H1 (cell line): ENCODE results near the gene ARHGAP23. TPM values are rescaled to one million over a fixed set of nuclear protein-coding genes. Genes with fewer than 3 reads are reported as not detected.

Experiments used
- CTCF ChIA-PET: fragments of 300-600 bp; sonication (Branson Sonifier 250); formaldehyde crosslinking; loops from one replicate; lab custom pipeline; 2021; ENCODE audit not compliant: partially characterized antibody; lab: Charles Lee
- POLR2A ChIA-PET: fragments of 300-600 bp; sonication (Branson Sonifier 250); formaldehyde crosslinking; loops from one replicate; lab custom pipeline; 2021; ENCODE audit warnings: inconsistent platforms; ENCODE audit not compliant: partially characterized antibody; lab: Charles Lee
- DNase-seq, 2 experiments: peaks; one replicate each; pipeline versions ENCODE4 v3.0.0 to v3.0.0-alpha.2; 2010 to 2022; ENCODE audit warnings: low spot score in 2 of 2, low read depth in 1 of 2, mixed read lengths in 1 of 2
- FAIRE-seq: peaks from 2 replicates; lab custom pipeline; 2011; peaks lifted over from hg19 to GRCh38; lab: Jason Lieb, UNC
- H2AFZ ChIP-seq: 2 replicates; pipeline ENCODE4 v1.8.1; 2012; ENCODE audit warnings: low read length, inconsistent platforms
- H2AK5ac ChIP-seq: 2 replicates; pipeline ENCODE4 v1.6.1; 2013; ENCODE audit warnings: low read depth, low read length
- H2BK120ac ChIP-seq: replicated peaks from 2 replicates; pipeline ENCODE3; 2013; ENCODE audit warnings: low read depth, low read length, inconsistent platforms
- H2BK12ac ChIP-seq: 2 replicates; pipeline ENCODE4 v1.6.1; 2013; ENCODE audit warnings: low read depth, low read length
- H2BK15ac ChIP-seq: 2 replicates; pipeline ENCODE4 v1.6.1; 2013; ENCODE audit warnings: low read length
- H2BK20ac ChIP-seq: 2 replicates; pipeline ENCODE4 v1.6.1; 2013; ENCODE audit warnings: low read length
- H2BK5ac ChIP-seq: 2 replicates; pipeline ENCODE4 v1.6.1; 2013; ENCODE audit warnings: low read depth, low read length
- H3K14ac ChIP-seq: 2 replicates; pipeline ENCODE4 v1.6.1; 2013; ENCODE audit warnings: inconsistent platforms; ENCODE audit not compliant: insufficient read length
- H3K18ac ChIP-seq: 2 replicates; pipeline ENCODE4 v1.6.1; 2013; ENCODE audit warnings: low read length; ENCODE audit errors: extremely low read depth
- H3K23ac ChIP-seq: 2 replicates; pipeline ENCODE4 v1.6.1; 2013; ENCODE audit warnings: inconsistent platforms; ENCODE audit not compliant: insufficient read length
- H3K23me2 ChIP-seq: 2 replicates; pipeline ENCODE4 v1.6.1; 2013; ENCODE audit warnings: low read depth, low read length
- H3K27ac ChIP-seq: 2 replicates; pipeline ENCODE4 v1.6.1; 2011; ENCODE audit warnings: low read depth, low read length, inconsistent platforms
- H3K27me3 ChIP-seq, 4 experiments: replicated peaks in 1 of 4; 1 replicate in 1 of 4; 2 replicates in 3 of 4; pipeline versions ENCODE4 v1.6.1 to v1.8.1; 2011 to 2013; ENCODE audit warnings: low read length in 3 of 4, mild to moderate bottlenecking in 3 of 4, inconsistent platforms in 2 of 4, mixed read lengths in 2 of 4, moderate library complexity in 1 of 4; ENCODE audit not compliant: control insufficient read depth in 3 of 4, insufficient read depth in 3 of 4; ENCODE audit errors: extremely low read depth in 1 of 4
- H3K36me3 ChIP-seq, 4 experiments: 2 replicates each; pipeline versions ENCODE4 v1.6.1 to v1.8.1; 2011 to 2013; ENCODE audit warnings: mild to moderate bottlenecking in 4 of 4, low read length in 3 of 4, moderate library complexity in 2 of 4, control low read depth in 1 of 4, inconsistent platforms in 1 of 4; ENCODE audit not compliant: insufficient read depth in 4 of 4, control insufficient read depth in 2 of 4
- H3K4ac ChIP-seq: replicated peaks from 2 replicates; pipeline ENCODE3; 2013; ENCODE audit warnings: low read length, low read depth, mixed read lengths, inconsistent platforms; ENCODE audit not compliant: insufficient read length
- H3K4me1 ChIP-seq, 4 experiments: replicated peaks in 1 of 4; 1 replicate in 1 of 4; 2 replicates in 3 of 4; pipeline versions ENCODE4 v1.6.1 to v1.8.1; 2011 to 2013; ENCODE audit warnings: low read length in 3 of 4, inconsistent platforms in 2 of 4, mixed read lengths in 1 of 4; ENCODE audit not compliant: insufficient read depth in 4 of 4, control insufficient read depth in 3 of 4
- H3K4me2 ChIP-seq, 2 experiments: 2 replicates each; pipeline versions ENCODE4 v1.6.1 to v1.8.1; 2011 to 2013; ENCODE audit warnings: low read depth in 2 of 2, low read length in 2 of 2, control low read depth in 1 of 2, inconsistent platforms in 1 of 2, mild to moderate bottlenecking in 1 of 2; ENCODE audit not compliant: insufficient read depth in 1 of 2
- H3K4me3 ChIP-seq, 4 experiments: fragments of 200-600, 300-600 bp in 1 of 4; sonication (generic), shearing (Covaris generic), sonication (Bioruptor Twin) in 1 of 4; 2 replicates each; pipeline versions ENCODE4 v1.5.1 to v1.8.1; 2011 to 2016; ENCODE audit warnings: low read length in 4 of 4, low read depth in 3 of 4, control low read depth in 2 of 4, inconsistent platforms in 2 of 4, mild to moderate bottlenecking in 2 of 4, mixed read lengths in 1 of 4, moderate library complexity in 1 of 4; ENCODE audit not compliant: insufficient read depth in 2 of 4; ENCODE audit errors: extremely low read depth in 1 of 4
- H3K56ac ChIP-seq: replicated peaks from 2 replicates; pipeline ENCODE3; 2013; ENCODE audit warnings: low read depth, mild to moderate bottlenecking, mixed read lengths, low read length, inconsistent platforms; ENCODE audit not compliant: insufficient read length
- H3K79me1 ChIP-seq: 2 replicates; pipeline ENCODE4 v1.6.1; 2013; ENCODE audit warnings: low read depth, low read length, control low read depth
- H3K79me2 ChIP-seq, 2 experiments: 2 replicates each; pipeline versions ENCODE4 v1.6.1 to v1.8.1; 2012 to 2013; ENCODE audit warnings: low read length in 2 of 2, mild to moderate bottlenecking in 2 of 2, inconsistent platforms in 1 of 2; ENCODE audit not compliant: insufficient read depth in 2 of 2, control insufficient read depth in 1 of 2
- H3K9ac ChIP-seq, 4 experiments: replicated peaks in 1 of 4; 1 replicate in 1 of 4; 2 replicates in 3 of 4; pipeline versions ENCODE4 v1.6.1 to v1.8.1; 2011 to 2013; ENCODE audit warnings: low read depth in 3 of 4, low read length in 3 of 4, control low read depth in 2 of 4, mild to moderate bottlenecking in 2 of 4, moderate library complexity in 2 of 4, inconsistent platforms in 1 of 4; ENCODE audit errors: extremely low read depth in 1 of 4
- H3K9me3 ChIP-seq, 2 experiments: 2 replicates each; pipeline versions ENCODE4 v1.6.1 to v1.8.1; 2012 to 2013; ENCODE audit warnings: mild to moderate bottlenecking in 2 of 2, moderate library complexity in 2 of 2, control low read depth in 1 of 2, inconsistent platforms in 1 of 2, low read depth in 1 of 2, low read length in 1 of 2, mixed read lengths in 1 of 2; ENCODE audit not compliant: insufficient read depth in 2 of 2
- H4K20me1 ChIP-seq, 2 experiments: replicated peaks in 1 of 2; 2 replicates each; pipeline versions ENCODE3 to v1.8.1; 2011 to 2013; ENCODE audit warnings: inconsistent platforms in 2 of 2, low read length in 2 of 2, mild to moderate bottlenecking in 1 of 2; ENCODE audit not compliant: insufficient read depth in 2 of 2, control insufficient read depth in 1 of 2
- H4K5ac ChIP-seq: 2 replicates; pipeline ENCODE4 v1.6.1; 2013; ENCODE audit warnings: low read length, low read depth, mixed read lengths, inconsistent platforms; ENCODE audit not compliant: insufficient read length
- H4K8ac ChIP-seq: 2 replicates; pipeline ENCODE4 v1.8.0; 2013; ENCODE audit warnings: mild to moderate bottlenecking, moderate library complexity, low read length, inconsistent platforms; ENCODE audit not compliant: insufficient read depth; ENCODE audit errors: extremely low read depth
- H4K91ac ChIP-seq: replicated peaks from 2 replicates; pipeline ENCODE3; 2013; ENCODE audit warnings: low read length, mixed read lengths, inconsistent platforms; ENCODE audit not compliant: insufficient read length
- BCL11A ChIP-seq, 2 experiments: IDR thresholded peaks; one replicate each; pipeline ENCODE4 v1.6.1; 2011; ENCODE audit warnings: low read depth in 2 of 2, low read length in 2 of 2, mild to moderate bottlenecking in 2 of 2
- CTCF ChIP-seq, 3 experiments: IDR thresholded peaks; 1 replicate in 2 of 3; 2 replicates in 1 of 3; pipeline versions ENCODE4 v1.5.1 to v1.6.1; 2011; ENCODE audit warnings: low read length in 3 of 3, mild to moderate bottlenecking in 3 of 3, inconsistent platforms in 2 of 3, low read depth in 1 of 3, moderate library complexity in 1 of 3; ENCODE audit not compliant: insufficient read depth in 1 of 3; ENCODE audit errors: control extremely low read depth in 1 of 3
- KDM4A ChIP-seq: IDR thresholded peaks from one replicate; pipeline ENCODE4 v1.7.1; 2012; ENCODE audit warnings: low read depth, mild to moderate bottlenecking, moderate library complexity, low read length, inconsistent platforms; ENCODE audit not compliant: severe bottlenecking
- KDM5A ChIP-seq: fragments of 200-600 bp; IDR thresholded peaks from 2 replicates; pipeline ENCODE4 v1.7.1; 2012; ENCODE audit warnings: mild to moderate bottlenecking, low read length, inconsistent platforms, mixed read lengths
- MAX ChIP-seq: IDR thresholded peaks from 2 replicates; pipeline ENCODE4 v1.6.1; 2012; ENCODE audit warnings: inconsistent platforms
- POLR2AphosphoS5 ChIP-seq: IDR thresholded peaks from 2 replicates; pipeline ENCODE4 v1.6.1; 2011; ENCODE audit warnings: low read depth, low read length
- SRF ChIP-seq: IDR thresholded peaks from 2 replicates; pipeline ENCODE4 v1.6.1; 2011; ENCODE audit warnings: mild to moderate bottlenecking, low read depth, low read length, moderate library complexity
- TAF7 ChIP-seq: optimal IDR thresholded peaks from 2 replicates; pipeline ENCODE3; 2011; ENCODE audit warnings: low read depth, mild to moderate bottlenecking, inconsistent platforms, low read length, moderate library complexity, borderline replicate concordance
- WGBS, 2 experiments: shearing (Covaris generic) in 1 of 2; methylation state at CpG; one replicate each; pipeline versions ENCODE4 v1.1.6 to v1.1.7; 2013 to 2015; ENCODE audit warnings: low lambda C conversion rate in 2 of 2, mixed read lengths in 2 of 2, inconsistent platforms in 1 of 2, low coverage in 1 of 2, missing lambda C conversion rate in 1 of 2; ENCODE audit not compliant: insufficient replicate concordance in 2 of 2, insufficient coverage in 1 of 2, insufficient read length in 1 of 2; ENCODE audit errors: extremely low coverage in 1 of 2, missing lambda C conversion rate in 1 of 2; 5-methylcytosine and 5-hydroxymethylcytosine counted together
- polyA plus RNA-seq, 7 experiments: library from polyadenylated mRNA; depleted of rRNA in 3 of 7; stranded (reverse) in 5 of 7; unstranded in 2 of 7; fragments of >200 nt in 5 of 7; fragments of 200-250 nt in 2 of 7; gene quantifications; 1 replicate in 5 of 7; 2 replicates in 1 of 7; 4 replicates in 1 of 7; pipeline versions ENCODE4 v1.2.1 to v1.2.3, GENCODE V29; 2011 to 2013; ENCODE audit warnings: missing spikeins in 2 of 7, mixed read lengths in 2 of 7
- total RNA-seq: library from RNA; stranded (reverse); fragmentation: NEBNext Ultra II Directional; extraction: Animal tissue kit (Norgen Biotek cat#: 25700); gene quantifications from 2 replicates; pipeline ENCODE4 v1.2.1, GENCODE V29; 2021

ARHGAP23 gene
- total and polyA plus RNA-seq, 2 of the 8 experiments (the other 6 are each of a cell fraction or from before 2014, with no cell fraction given): 16.3 to 107 TPM

- TF ChIP-seq MAX (no peak), SRF (no peak), CTCF (IDR thresholded peaks at IDR 0.05; ENCODE audit: control extremely low read depth in 1 of 3, insufficient read depth in 1 of 3, low read depth in 1 of 3, low read length in 3 of 3) (no peak), KDM4A (no peak), TAF7 (no peak), KDM5A (no peak), BCL11A (IDR thresholded peaks at IDR 0.05; ENCODE audit: low read depth in 2 of 2, low read length in 2 of 2) (no peak), POLR2AphosphoS5 (no peak)
- Histone ChIP-seq H2BK5ac (no peak overlapping the region), H3K36me3 (no peaks in the 10 kb centered on the region; a peak in 2 of 8 replicates), H3K23ac (no peak overlapping the region), H2BK120ac (no peak overlapping the region), H3K18ac (peak overlapping the region; percentile 33; the same call in 1 of the 2 replicates), H3K79me1 (peaks cover 14% of the 10 kb centered on the region), H3K4me3 (no peak overlapping the region), H3K4ac (peak overlapping the region; percentile 7), H2AK5ac (no peak overlapping the region), H3K23me2 (peaks cover 10% of the 10 kb centered on the region), H2BK20ac (peak overlapping the region; percentile 40; the same call in 1 of the 2 replicates), H3K4me1 (peaks cover 22 to 51% (median 43%) of the 10 kb centered on the region in 4 experiments), H4K20me1 (no peaks in the 10 kb centered on the region), H3K79me2 (peaks cover 3 to 60% of the 10 kb centered on the region in 2 experiments), H3K27me3 (no peaks in the 10 kb centered on the region), H4K5ac (no peak overlapping the region), H3K14ac (no peak overlapping the region), H3K9me3 (no peaks in the 10 kb centered on the region), H3K4me2 (no peak overlapping the region), H3K56ac (no peak overlapping the region), H2BK15ac (no peak overlapping the region; the same call in 1 of the 2 replicates), H2AFZ (no peak overlapping the region), H4K91ac (no peak overlapping the region), H2BK12ac (peak overlapping the region; percentile 11; the same call in 1 of the 2 replicates), H4K8ac (no peak overlapping the region), H3K9ac (no peak overlapping the region), H3K27ac (no peak overlapping the region)
- ChIA-PET POLR2A (interaction anchor here (0.6 to 6.9 kb wide), 4 partner anchors 10 to 156 kb away, joined by 3 to 107 read pairs (median 4); partner anchors contain the start of gene ARHGAP23), CTCF (interaction anchor here (1.3 to 10.5 kb wide), 3 partner anchors 11 to 27 kb away, joined by 3 to 167 read pairs (median 3); partner anchors contain the start of gene ARHGAP23)
- WGBS, 2 experiments: 86% methylated on average over 6 of the region's 9 CpGs; no CpG with 5 or more reads in 1 of the 2 experiments
- DNase-seq: no peak
- no peak for FAIRE-seq
Observed at GRCh38 chr17:38448208-38448771, 20.0 kb downstream of the ARHGAP23 start.
